GM18505 (cell line): Measurements from ENCODE around the gene TGIF1.

Experiments
- ATAC-seq: cut with Tn5 transposase; IDR thresholded peaks from one replicate; pipeline ENCODE4 v1.9.1; 2021; ENCODE audit not compliant: unreplicated experiment
- POLR2A ChIP-seq: IDR thresholded peaks from 4 replicates; pipeline ENCODE4 v1.6.1; 2011; ENCODE audit warnings: borderline replicate concordance; ENCODE audit not compliant: insufficient read depth, insufficient read length; ENCODE audit errors: extremely low read depth

Gene TGIF1

DNA sequence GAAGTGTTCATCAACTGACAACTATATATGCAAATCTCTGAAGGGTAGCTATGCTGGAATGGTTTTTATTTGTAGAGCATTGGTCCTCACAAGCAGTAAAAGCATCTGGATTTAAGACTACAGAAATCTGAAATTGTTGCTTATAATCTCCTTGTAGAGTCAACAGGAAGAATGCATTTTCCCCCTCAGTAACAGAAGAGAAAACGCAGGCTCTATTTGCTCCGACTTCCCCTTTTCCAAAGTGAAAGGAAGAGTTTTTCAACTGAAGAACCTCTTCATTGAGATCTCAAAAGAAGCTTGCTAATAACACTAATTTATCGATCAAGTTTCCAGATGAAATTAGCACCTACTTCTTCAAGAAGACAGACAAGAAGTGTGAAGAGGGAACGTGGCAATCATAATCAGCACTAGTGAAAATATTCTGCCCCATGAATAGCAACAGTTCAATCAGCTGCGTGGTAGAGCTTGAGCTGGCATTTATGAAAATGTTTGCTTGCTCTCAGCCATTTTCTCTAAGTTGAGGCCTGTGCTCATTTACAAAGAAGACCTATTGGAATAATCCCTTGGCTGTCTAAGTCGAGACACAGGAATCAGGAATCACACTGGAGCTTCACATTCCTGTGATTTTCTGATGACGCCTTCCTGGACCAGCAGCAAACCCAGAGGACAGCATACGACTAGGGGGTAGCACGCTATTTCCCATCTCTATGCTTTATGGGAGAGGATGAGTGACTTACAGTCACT is 43.7 kb downstream of the TGIF1 start:
- no peak for ATAC-seq

GRCh38 chr18:3494245-3494526 is 44.2 kb downstream of the TGIF1 start:
- no peak for ATAC-seq
- TF ChIP-seq POLR2A = no peak

More for the DNA sequence above, 43.7 kb downstream of the TGIF1 start:
- TF ChIP-seq POLR2A = no peak

- ATAC-seq = no peak
- TF ChIP-seq POLR2A = no peak
Observed at GRCh38 chr18:3494569-3494968, 44.6 kb downstream of the TGIF1 start.

DNA sequence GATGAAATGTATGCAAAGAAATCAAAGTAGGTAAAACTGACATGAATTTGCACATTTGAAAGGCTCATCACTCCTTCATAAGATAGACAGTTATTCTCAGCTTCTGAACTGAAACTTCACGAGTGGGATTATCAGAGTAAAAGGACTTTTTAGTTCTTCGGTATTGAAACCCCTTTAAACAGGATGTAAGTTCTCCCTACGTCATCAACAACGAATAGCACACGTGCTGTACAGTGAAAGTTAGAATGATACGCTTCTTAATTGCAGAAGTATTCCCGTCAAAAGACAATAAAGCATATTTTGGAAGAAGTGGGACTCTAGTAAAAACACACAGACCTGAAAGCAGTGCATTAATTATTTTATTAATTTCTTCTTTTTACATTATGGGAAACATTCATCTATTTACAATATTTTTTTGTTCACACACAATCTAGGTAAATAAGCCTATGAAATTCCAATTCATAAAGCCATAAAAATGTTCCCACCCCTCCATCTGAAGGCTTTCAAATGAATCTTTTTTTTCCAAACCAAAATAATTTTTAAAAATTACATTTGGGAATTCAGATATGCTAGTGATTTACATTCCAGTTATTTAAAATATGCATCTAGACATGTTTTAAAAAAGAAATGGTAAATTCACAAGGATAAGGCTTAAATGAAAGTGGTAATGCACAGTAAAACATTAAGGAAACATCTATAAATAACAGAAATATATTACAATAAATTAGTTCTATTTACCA is 45.9 kb downstream of the TGIF1 start:
- no peak for ATAC-seq
- no peak for TF ChIP-seq POLR2A

- no peak for ATAC-seq
Observed at GRCh38 chr18:3498698-3499471, 48.9 kb downstream of the TGIF1 start.

DNA sequence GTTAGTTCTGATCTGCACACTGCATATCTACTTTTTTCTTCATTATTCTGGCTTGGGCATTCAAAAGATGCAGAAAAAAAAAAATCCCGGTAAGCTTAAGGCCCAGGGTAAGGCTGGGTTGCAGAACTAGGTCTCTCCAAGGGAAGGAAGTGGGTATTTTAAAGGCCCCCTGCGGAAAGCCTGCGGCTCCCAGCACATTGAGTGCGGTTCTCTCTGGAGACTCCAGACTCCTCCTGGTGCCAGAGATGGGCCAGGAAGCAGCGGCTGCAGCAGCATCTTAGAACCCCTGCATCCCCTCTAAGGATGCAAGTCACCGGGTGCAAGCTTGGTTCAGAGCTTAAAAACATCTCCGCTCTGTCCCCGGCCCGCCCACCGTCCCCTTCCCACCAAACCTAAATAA is 49.5 kb downstream of the TGIF1 start:
- no peak for ATAC-seq
- TF ChIP-seq POLR2A = no peak

More at GRCh38 chr18:3498698-3499471, 48.9 kb downstream of the TGIF1 start:
- TF ChIP-seq POLR2A = no peak

GRCh38 chr18:3500016-3500415 is 50.0 kb downstream of the TGIF1 start:
- no peak for ATAC-seq
- no peak for TF ChIP-seq POLR2A

DNA sequence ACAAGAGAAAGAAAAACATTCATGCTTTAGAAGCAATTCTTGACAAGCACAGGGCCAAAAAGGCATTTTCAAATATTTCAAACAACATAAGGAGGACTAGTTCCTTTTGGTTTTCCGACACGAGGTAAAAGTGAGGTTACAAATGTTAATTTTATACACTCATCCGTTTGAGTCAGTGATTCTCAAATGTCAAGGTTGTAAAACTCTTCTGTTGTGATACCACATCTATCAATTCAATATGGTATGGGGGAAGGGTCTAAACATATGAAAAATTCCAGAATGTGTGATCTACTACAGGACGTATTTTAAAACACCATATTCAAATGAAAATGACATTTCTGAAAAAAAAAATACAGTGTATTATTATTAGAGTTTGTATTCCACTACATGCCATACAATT is 52.7 kb downstream of the TGIF1 start:
- no peak for ATAC-seq
- TF ChIP-seq POLR2A = no peak

DNA sequence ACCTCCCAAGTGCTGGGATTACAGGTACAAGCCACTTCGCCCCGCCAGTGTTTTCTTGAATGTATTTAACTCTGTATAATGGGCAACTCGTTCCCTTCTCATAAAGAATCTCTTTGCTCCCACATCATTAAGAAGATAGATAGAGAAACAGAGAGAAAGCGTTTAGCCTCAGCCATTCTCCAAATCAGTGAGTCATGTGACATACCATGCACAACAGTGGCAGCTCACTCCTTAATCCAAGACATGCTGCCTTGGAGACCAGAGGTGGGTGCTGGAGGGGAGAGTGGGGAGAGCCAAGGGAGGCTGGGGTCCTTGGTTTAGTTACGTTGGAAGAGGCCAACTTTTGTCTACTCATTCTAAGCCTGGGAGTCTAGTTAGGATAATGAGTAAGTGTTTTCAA is 54.7 kb downstream of the TGIF1 start:
- no peak for TF ChIP-seq POLR2A
- ATAC-seq = no peak

DNA sequence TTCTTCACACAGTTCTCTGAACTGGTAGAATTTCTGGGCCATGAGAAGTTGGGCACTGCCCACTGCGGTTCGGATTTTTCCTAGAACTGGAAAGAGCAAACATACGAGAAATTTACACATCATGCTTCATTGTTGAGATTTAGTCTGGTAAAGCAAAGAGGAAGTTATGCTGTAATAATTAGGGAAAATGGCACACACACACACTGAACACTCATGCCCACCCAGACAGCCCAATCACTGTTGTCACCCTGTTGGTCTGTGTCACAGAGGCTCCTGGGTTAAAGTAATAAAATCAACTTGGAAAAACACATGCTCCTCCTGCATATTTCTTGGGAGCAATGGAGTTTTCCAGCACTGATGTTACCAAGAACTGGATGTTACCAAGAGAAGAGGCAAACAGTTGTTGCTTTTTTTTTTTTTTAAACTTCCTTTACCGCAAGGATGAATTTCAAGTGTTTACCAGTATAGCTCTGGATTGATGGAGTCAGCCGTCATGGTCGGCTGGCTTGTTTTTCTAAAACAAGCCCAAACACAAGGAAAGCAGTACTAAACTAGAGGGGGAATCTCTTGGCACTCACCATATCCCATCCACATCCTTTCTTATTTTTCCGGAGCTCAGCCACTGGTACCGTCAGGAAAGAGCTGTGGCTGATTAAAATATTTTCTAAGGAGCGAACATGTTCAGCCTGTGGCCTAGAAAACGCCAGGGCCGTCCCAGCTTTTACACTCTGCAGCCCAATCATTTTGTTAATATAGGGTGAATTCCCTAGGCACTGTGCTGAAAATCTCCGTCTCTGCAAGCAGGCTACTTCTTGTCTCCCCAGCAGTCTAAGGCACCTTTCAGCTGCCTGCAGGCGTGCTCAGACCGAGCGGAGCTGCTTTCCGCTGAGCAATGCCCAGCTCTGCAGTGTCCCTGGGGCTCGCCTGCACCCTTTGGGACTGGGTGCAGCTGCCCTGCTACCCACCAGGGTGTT is 58.9 kb downstream of the TGIF1 start:
- ATAC-seq = no peak
- no peak for TF ChIP-seq POLR2A
